Panc1 (cell line): Measurements from ENCODE around the gene SLC39A7. TPM values are rescaled to one million over a fixed set of nuclear protein-coding genes. Genes with fewer than 3 reads are reported as not detected.

ENCODE experiments used
- ATAC-seq: fragments of 200-7000 bp; cut with Tn5 transposase; 2 replicates; pipeline ENCODE4 v1.9.1; 2020; ENCODE audit warnings: mild to moderate bottlenecking, moderate library complexity
- BruUV-seq: library from RNA; stranded (reverse); fragments of 400-500 nt; replicated peaks from 2 replicates; lab custom pipeline; 2021; lab: Mats Ljungman, UMichigan
- CTCF ChIA-PET: fragments of 300-600 bp; sonication (Branson Sonifier 250); formaldehyde crosslinking; loops from one replicate; lab custom pipeline; 2022; ENCODE audit warnings: antibody characterized with exemption; lab: Charles Lee
- POLR2A ChIA-PET: fragments of 300-600 bp; sonication (Branson Sonifier 250); formaldehyde crosslinking; loops from one replicate; lab custom pipeline; 2022; ENCODE audit warnings: antibody characterized with exemption; lab: Charles Lee
- DNase-seq: peaks from one replicate; pipeline ENCODE4 v3.0.0-alpha.2; 2010; ENCODE audit warnings: low read depth, low spot score
- H3K27ac ChIP-seq: 2 replicates; pipeline ENCODE4 v1.5.1; 2011; ENCODE audit warnings: mild to moderate bottlenecking, low read length, inconsistent platforms
- H3K27me3 ChIP-seq: fragments of 200-500 bp; sonication (Bioruptor generic); 2 replicates; pipeline ENCODE4 v1.6.0; 2014; ENCODE audit warnings: low read length, inconsistent platforms; ENCODE audit not compliant: control insufficient read depth, insufficient read depth
- H3K36me3 ChIP-seq: fragments of 200-500 bp; sonication (Bioruptor generic); 2 replicates; pipeline ENCODE4 v1.5.1; 2014; ENCODE audit warnings: inconsistent platforms, mild to moderate bottlenecking, low read length, moderate library complexity; ENCODE audit not compliant: control insufficient read depth, insufficient read depth
- H3K4me1 ChIP-seq: 2 replicates; pipeline ENCODE4 v1.5.1; 2011; ENCODE audit warnings: inconsistent platforms, mild to moderate bottlenecking, low read length, moderate library complexity; ENCODE audit not compliant: control insufficient read depth, insufficient read depth
- H3K4me3 ChIP-seq, 2 experiments: 2 replicates each; pipeline ENCODE4 v1.5.1; 2011 to 2012; ENCODE audit warnings: low read depth in 2 of 2, low read length in 2 of 2, mild to moderate bottlenecking in 2 of 2, inconsistent platforms in 1 of 2, moderate library complexity in 1 of 2
- H3K9me3 ChIP-seq: fragments of 200-500 bp; sonication (Bioruptor generic); 2 replicates; pipeline ENCODE4 v1.5.1; 2014; ENCODE audit warnings: low read depth, mild to moderate bottlenecking, inconsistent platforms, low read length, moderate library complexity; ENCODE audit not compliant: control insufficient read depth, insufficient read depth
- CTCF ChIP-seq: fragments of 450-650 bp; IDR thresholded peaks from 2 replicates; pipeline ENCODE4 v1.5.1; 2017; ENCODE audit warnings: mild to moderate bottlenecking
- POLR2AphosphoS5 ChIP-seq: IDR thresholded peaks from 2 replicates; pipeline ENCODE4 v1.6.1; 2012; ENCODE audit warnings: mild to moderate bottlenecking, low read depth, low read length, moderate library complexity
- REST ChIP-seq, 2 experiments: IDR thresholded peaks; 2 replicates each; pipeline ENCODE4 v1.6.1; 2011 to 2012; ENCODE audit warnings: low read depth in 2 of 2, control low read depth in 1 of 2, low read length in 1 of 2, mild to moderate bottlenecking in 1 of 2, moderate library complexity in 1 of 2; ENCODE audit not compliant: insufficient read depth in 1 of 2
- SIN3A ChIP-seq: IDR thresholded peaks from 2 replicates; pipeline ENCODE4 v1.6.1; 2012; ENCODE audit warnings: low read depth, mild to moderate bottlenecking, low read length, moderate library complexity, borderline replicate concordance; ENCODE audit not compliant: insufficient read depth
- TCF7L2 ChIP-seq: IDR thresholded peaks from 2 replicates; pipeline ENCODE4 v1.6.1; 2011; ENCODE audit warnings: mild to moderate bottlenecking, low read depth, low read length, inconsistent platforms
- in situ Hi-C: cut with HindIII; loops from 2 replicates; pipeline ENCODE4 v1.10.0; 2016; ENCODE audit warnings: low sequenced_read_pairs, low pct_unique_long_range_greater_than_20kb
- intact Hi-C: fragments of 100-400 bp; cut with micrococcal nuclease; formaldehyde crosslinking; loops from one replicate; pipeline ENCODE4 v1.10.0; 2022; ENCODE audit not compliant: unreplicated experiment
- total RNA-seq: library from RNA; stranded (reverse); gene quantifications from one replicate; pipeline ENCODE4 v1.2.1, GENCODE V29; 2021; ENCODE audit not compliant: unreplicated experiment

Gene SLC39A7
- total RNA-seq, 1 experiment from 2014 or later: 135 TPM

DNA sequence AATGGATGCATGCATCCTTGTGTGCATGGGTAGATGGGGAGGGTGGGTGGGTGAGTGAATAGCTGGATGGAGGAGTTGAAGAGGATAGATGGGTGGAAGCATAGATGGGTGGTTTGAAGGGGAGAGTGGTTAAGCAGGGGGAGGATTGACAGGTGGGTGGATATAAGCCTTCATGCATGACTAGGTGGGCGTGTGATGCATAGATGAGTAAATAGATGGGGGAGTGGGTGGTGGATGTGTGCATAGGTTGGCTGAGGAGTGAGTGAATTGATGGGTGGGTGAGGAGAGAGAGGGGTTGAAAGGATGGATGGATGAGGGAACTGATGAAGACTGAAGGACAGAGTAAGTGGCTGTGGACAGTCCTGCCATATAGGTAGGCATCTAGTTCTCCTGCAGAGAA lies 12.9 kb upstream of the SLC39A7 start:
- TF ChIP-seq SIN3A (no peak), TCF7L2 (no peak), REST (IDR thresholded peaks at IDR 0.05; ENCODE audit: insufficient read depth in 1 of 2, low read depth in 2 of 2, low read length in 1 of 2) (no peak), CTCF (no peak), POLR2AphosphoS5 (no peak)
- POLR2A ChIA-PET: no interaction called here
- ATAC-seq (no peak), DNase-seq (no peak)
- Histone ChIP-seq H3K4me1 (no peaks in the 10 kb centered on the region), H3K4me3 (no peak overlapping the region), H3K27ac (no peak overlapping the region), H3K27me3 (no peaks in the 10 kb centered on the region), H3K9me3 (no peaks in the 10 kb centered on the region; the same call in 1 of the 2 replicates), H3K36me3 (no peaks in the 10 kb centered on the region)
- no TSS peak for BruUV-seq
- intact Hi-C loops (no loop called here), in situ Hi-C loops (no loop called here)
- CTCF ChIA-PET: no interaction called here

DNA sequence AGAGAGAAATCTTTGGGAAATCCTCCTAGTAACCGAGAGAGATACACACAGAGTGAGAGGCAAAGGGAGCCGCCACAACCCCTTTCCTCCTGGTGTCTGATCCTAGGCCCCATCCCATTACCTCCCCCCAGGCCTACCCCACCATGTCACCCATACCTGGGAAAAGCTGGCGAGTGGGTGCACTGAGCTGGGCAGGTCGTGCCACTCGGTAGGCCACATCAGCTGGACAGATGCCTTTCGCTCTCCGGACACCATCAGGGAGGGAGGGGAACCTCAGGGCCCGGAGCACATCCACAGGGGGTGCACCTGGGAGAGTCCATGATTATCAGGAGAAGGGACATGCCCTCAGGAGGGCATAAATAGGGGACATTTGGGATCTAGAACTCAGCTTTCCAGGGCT lies 11.5 kb upstream of the SLC39A7 start:
- DNase-seq: no peak
- Histone ChIP-seq H3K27ac (no peak overlapping the region), H3K4me1 (no peaks in the 10 kb centered on the region), H3K27me3 (no peaks in the 10 kb centered on the region), H3K9me3 (no peaks in the 10 kb centered on the region), H3K4me3 (no peak overlapping the region), H3K36me3 (no peaks in the 10 kb centered on the region)
- POLR2A ChIA-PET: no interaction called here
- ATAC-seq: no peak
- intact Hi-C loops (no loop called here), in situ Hi-C loops (no loop called here)
- CTCF ChIA-PET: no interaction called here
- BruUV-seq: no TSS peak
- TF ChIP-seq CTCF (no peak), POLR2AphosphoS5 (no peak), SIN3A (no peak), TCF7L2 (no peak), REST (IDR thresholded peaks at IDR 0.05; ENCODE audit: insufficient read depth in 1 of 2, low read depth in 2 of 2, low read length in 1 of 2) (no peak)
